ENCODE measurements around the gene MYBPH. TPM values are rescaled to one million over a fixed set of nuclear protein-coding genes. Genes with fewer than 3 reads are reported as not detected.

MYBPH gene
- total and polyA plus RNA-seq, 2 of the 13 experiments (the other 11 are each of a cell fraction or from before 2014, with no cell fraction given), result not detected

DNA sequence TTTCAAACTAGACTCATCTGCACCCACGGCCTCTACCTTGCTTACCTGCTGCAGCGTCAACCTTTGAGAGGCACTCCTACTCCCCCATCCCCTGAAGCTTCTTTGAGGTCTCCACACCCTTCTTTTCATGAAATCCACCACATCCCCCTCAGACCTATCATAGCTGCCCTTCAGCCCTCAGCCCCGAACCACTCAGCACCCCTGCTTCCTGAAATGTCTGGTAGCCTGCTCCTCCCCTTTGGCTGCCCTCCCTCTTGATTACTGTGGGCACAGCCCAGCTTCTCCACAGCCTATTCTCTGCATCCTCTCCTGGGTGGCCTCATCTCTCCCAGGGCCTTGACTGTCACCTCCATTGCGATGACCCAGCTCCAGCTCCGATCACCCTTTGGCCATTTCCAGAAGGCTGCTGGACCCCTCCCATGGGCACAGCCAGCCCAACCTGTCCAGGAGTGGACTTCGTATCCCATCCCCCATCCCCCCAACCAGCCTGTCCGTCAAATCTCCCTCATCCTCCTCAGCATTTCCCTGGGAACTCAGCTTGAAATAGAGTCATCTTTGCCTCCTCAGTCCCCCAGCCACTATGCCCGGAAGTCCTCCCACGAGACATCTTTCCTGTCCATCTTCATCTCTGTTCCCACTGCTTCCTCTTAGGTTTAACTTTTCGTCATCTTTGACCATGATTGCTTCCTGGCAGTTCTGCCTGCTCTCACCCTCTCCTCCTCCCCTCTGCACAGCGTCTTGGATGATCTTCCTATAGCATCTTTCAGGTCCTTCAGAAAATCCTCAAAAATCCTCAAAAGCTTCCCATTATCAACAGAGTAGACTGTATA is 54.2 kb downstream of the MYBPH start:
- WGBS (ENCODE audit: low lambda C conversion rate), result 13% methylated on average over 11 of the region's 11 CpGs
- no peaks in the 10 kb centered on the region for H3K79me2 ChIP-seq (ENCODE audit: insufficient read depth, low read length)
- no peak for FAIRE-seq
- no peaks in the 10 kb centered on the region for H4K20me1 ChIP-seq (ENCODE audit: insufficient read depth, low read length)
- H3K4me2 ChIP-seq (ENCODE audit: low read depth, low read length), result no peak overlapping the region
- no peaks in the 10 kb centered on the region for H3K4me1 ChIP-seq (ENCODE audit: insufficient read depth, low read length)
- ChIA-PET CTCF (ENCODE audit: low intra/inter-chr PET ratio, low total read pairs) (no interaction called here), POLR2A (no interaction called here)
- TF ChIP-seq SALL1 (CRISPR knock-in tag; IDR thresholded peaks at IDR 0.05) (no peak), RFXAP (CRISPR knock-in tag; IDR thresholded peaks at IDR 0.05; ENCODE audit: borderline replicate concordance) (no peak), TBX3 (IDR thresholded peaks at IDR 0.05; ENCODE audit: borderline replicate concordance) (no peak), ZKSCAN5 (CRISPR knock-in tag; IDR thresholded peaks at IDR 0.05) (no peak), WIZ (CRISPR knock-in tag; IDR thresholded peaks at IDR 0.05) (no peak), NR2F6 (IDR thresholded peaks at IDR 0.05) (no peak), NR2F6 (CRISPR knock-in tag; IDR thresholded peaks at IDR 0.05) (no peak), GATA4 (IDR thresholded peaks at IDR 0.05; ENCODE audit: borderline replicate concordance, low read depth) (no peak), NRL (CRISPR knock-in tag; IDR thresholded peaks at IDR 0.05; ENCODE audit: borderline replicate concordance) (no peak), HNRNPL (IDR thresholded peaks at IDR 0.05; ENCODE audit: low read depth, low read length) (no peak), NR2F2 (IDR thresholded peaks at IDR 0.05; ENCODE audit: borderline replicate concordance, low read depth) (no peak), HOXA9 (CRISPR knock-in tag; IDR thresholded peaks at IDR 0.05; ENCODE audit: borderline replicate concordance) (no peak), KLF16 (CRISPR knock-in tag; IDR thresholded peaks at IDR 0.05) (no peak)
- TF ChIP-seq, protein P1, sequence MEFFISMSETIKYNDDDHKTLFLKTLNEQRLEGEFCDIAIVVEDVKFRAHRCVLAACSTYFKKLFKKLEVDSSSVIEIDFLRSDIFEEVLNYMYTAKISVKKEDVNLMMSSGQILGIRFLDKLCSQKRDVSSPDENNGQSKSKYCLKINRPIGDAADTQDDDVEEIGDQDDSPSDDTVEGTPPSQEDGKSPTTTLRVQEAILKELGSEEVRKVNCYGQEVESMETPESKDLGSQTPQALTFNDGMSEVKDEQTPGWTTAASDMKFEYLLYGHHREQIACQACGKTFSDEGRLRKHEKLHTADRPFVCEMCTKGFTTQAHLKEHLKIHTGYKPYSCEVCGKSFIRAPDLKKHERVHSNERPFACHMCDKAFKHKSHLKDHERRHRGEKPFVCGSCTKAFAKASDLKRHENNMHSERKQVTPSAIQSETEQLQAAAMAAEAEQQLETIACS (CRISPR knock-in tag; IDR thresholded peaks at IDR 0.05), result no peak
- TF ChIP-seq, protein P2, sequence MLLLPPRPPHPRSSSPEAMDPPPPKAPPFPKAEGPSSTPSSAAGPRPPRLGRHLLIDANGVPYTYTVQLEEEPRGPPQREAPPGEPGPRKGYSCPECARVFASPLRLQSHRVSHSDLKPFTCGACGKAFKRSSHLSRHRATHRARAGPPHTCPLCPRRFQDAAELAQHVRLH (CRISPR knock-in tag; IDR thresholded peaks at IDR 0.05; ENCODE audit: borderline replicate concordance, low read depth), result no peak
- TF ChIP-seq, protein P3, sequence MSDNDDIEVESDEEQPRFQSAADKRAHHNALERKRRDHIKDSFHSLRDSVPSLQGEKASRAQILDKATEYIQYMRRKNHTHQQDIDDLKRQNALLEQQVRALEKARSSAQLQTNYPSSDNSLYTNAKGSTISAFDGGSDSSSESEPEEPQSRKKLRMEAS (IDR thresholded peaks at IDR 0.05), result no peak
- in situ Hi-C loops (cut with HindIII; ENCODE audit: extremely low pct_ligation_motif_present, low pct_unique_long_range_greater_than_20kb), result no loop called here
- no peak for ATAC-seq
- no peaks in the 10 kb centered on the region for H3K36me3 ChIP-seq (replicated peaks in 1 of 2; ENCODE audit: control insufficient read depth in 1 of 2, insufficient read depth in 2 of 2, low read length in 2 of 2)
- intact Hi-C loops (cut with micrococcal nuclease; ENCODE audit: unreplicated experiment), result no loop called here
- no peak overlapping the region for H3K4me3 ChIP-seq (replicated peaks in 1 of 3; ENCODE audit: insufficient read depth in 1 of 3, low read depth in 2 of 3, low read length in 3 of 3)
- no peak for DNase-seq (ENCODE audit: low spot score)
- H3K27ac ChIP-seq (ENCODE audit: extremely low read length, insufficient read depth, low read length), result no peak overlapping the region
- H2AFZ ChIP-seq (ENCODE audit: low read length), result no peak overlapping the region
- no peaks in the 10 kb centered on the region for H3K9me3 ChIP-seq (ENCODE audit: low read length)
- peaks cover 1 to 15% of the 10 kb centered on the region in 2 experiments; a peak in 3 of 5 replicates for H3K27me3 ChIP-seq (ENCODE audit: control insufficient read depth in 1 of 2, insufficient read depth in 2 of 2, low read length in 2 of 2)
- no TSS peak for BruUV-seq (replicated peaks)
- H3K9ac ChIP-seq (ENCODE audit: insufficient read depth, low read depth, low read length), result no peak overlapping the region

All from HepG2 (cell line).